ENCODE measurements around the gene MCUB. TPM values are rescaled to one million over a fixed set of nuclear protein-coding genes. Genes with fewer than 3 reads are reported as not detected.

Gene MCUB
- total and polyA plus RNA-seq, 2 donors (not counting 3 experiments of a cell fraction or from before 2014, with no cell fraction given) = 32.5 to 53.8 TPM

DNA sequence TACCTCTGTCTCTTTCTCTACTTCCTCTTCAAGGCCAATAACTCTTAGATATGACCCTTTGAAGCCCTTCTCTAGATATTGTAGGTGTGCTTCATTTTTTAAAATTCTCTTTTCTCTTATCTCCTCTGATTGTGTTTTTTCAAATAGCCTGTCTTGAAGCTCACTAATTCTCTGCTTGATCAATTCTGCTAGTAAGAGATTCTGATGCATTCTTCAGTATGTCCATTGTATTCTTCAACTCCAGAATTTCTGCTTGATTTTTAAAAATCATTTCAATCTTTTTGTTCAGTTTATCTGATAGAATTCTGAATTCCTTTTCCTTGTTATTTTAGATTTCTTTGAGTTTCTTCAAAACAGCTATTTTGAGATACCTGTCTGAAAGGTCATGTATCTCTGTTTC, 47.9 kb downstream of the MCUB start:
- no peak overlapping the region for H3K4me2 ChIP-seq (ENCODE audit: insufficient read depth, low read length)
- ChIA-PET POLR2A (no interaction called here), CTCF (no interaction called here)
- BruUV-seq (replicated peaks) = no TSS peak
- no peaks in the 10 kb centered on the region for H4K20me1 ChIP-seq (replicated peaks; ENCODE audit: control insufficient read depth, extremely low read depth, insufficient read depth, low read length)
- no peak overlapping the region for H3K27ac ChIP-seq (ENCODE audit: insufficient read depth, low read depth, low read length)
- H3K9ac ChIP-seq (replicated peaks; ENCODE audit: extremely low read depth, insufficient read depth, low read length) = no peak overlapping the region
- DNase-seq (ENCODE audit: low read depth, low spot score) = no peak
- no peaks in the 10 kb centered on the region for H3K36me3 ChIP-seq (ENCODE audit: control insufficient read depth in 2 of 2, extremely low read depth in 1 of 2, insufficient read depth in 2 of 2, low read length in 2 of 2)
- H3K79me2 ChIP-seq (ENCODE audit: control insufficient read depth, insufficient read depth, low read length) = no peaks in the 10 kb centered on the region
- no peaks in the 10 kb centered on the region for H3K27me3 ChIP-seq (ENCODE audit: control insufficient read depth in 2 of 2, insufficient read depth in 2 of 2, low read length in 2 of 2)
- dilution Hi-C loops (cut with MboI; ENCODE audit: extremely low pct_ligation_motif_present, low sequenced_read_pairs) = no loop called here
- H3K9me3 ChIP-seq (replicated peaks; ENCODE audit: control insufficient read depth, insufficient read depth, low read length) = no peaks in the 10 kb centered on the region
- intact Hi-C loops (cut with micrococcal nuclease) = no loop called here
- TF ChIP-seq FOS (IDR thresholded peaks at IDR 0.05; ENCODE audit: borderline replicate concordance, insufficient read depth, low read length) (no peak), POLR2AphosphoS5 (IDR thresholded peaks at IDR 0.05; ENCODE audit: insufficient read depth, low read depth, low read length) (no peak), POLR2A (IDR thresholded peaks at IDR 0.05; ENCODE audit: low read depth, low read length) (no peak), MYC (IDR thresholded peaks at IDR 0.05; ENCODE audit: low read depth, low read length) (no peak), JUN (IDR thresholded peaks at IDR 0.05; ENCODE audit: borderline replicate concordance, insufficient read depth, insufficient read length, low read depth) (no peak), EZH2 (IDR thresholded peaks at IDR 0.05; ENCODE audit: borderline replicate concordance, low read depth, low read length, severe bottlenecking) (no peak), GATA2 (IDR thresholded peaks at IDR 0.05; ENCODE audit: insufficient read depth, insufficient read length, low read depth, low read length) (no peak)
- TF ChIP-seq, protein P1, sequence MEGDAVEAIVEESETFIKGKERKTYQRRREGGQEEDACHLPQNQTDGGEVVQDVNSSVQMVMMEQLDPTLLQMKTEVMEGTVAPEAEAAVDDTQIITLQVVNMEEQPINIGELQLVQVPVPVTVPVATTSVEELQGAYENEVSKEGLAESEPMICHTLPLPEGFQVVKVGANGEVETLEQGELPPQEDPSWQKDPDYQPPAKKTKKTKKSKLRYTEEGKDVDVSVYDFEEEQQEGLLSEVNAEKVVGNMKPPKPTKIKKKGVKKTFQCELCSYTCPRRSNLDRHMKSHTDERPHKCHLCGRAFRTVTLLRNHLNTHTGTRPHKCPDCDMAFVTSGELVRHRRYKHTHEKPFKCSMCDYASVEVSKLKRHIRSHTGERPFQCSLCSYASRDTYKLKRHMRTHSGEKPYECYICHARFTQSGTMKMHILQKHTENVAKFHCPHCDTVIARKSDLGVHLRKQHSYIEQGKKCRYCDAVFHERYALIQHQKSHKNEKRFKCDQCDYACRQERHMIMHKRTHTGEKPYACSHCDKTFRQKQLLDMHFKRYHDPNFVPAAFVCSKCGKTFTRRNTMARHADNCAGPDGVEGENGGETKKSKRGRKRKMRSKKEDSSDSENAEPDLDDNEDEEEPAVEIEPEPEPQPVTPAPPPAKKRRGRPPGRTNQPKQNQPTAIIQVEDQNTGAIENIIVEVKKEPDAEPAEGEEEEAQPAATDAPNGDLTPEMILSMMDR (IDR thresholded peaks at IDR 0.05; ENCODE audit: extremely low read depth in 1 of 2, insufficient read depth in 1 of 2, low read depth in 1 of 2, low read length in 2 of 2) = no peak
- TF ChIP-seq, protein P2, sequence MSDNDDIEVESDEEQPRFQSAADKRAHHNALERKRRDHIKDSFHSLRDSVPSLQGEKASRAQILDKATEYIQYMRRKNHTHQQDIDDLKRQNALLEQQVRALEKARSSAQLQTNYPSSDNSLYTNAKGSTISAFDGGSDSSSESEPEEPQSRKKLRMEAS (IDR thresholded peaks at IDR 0.05; ENCODE audit: insufficient read depth, insufficient read length) = no peak
- no peak for FAIRE-seq
- H3K9me1 ChIP-seq (replicated peaks; ENCODE audit: control insufficient read depth, extremely low read depth, insufficient read depth, low read length) = no peaks in the 10 kb centered on the region
- H3K4me1 ChIP-seq (ENCODE audit: control insufficient read depth, extremely low read depth, insufficient read depth, low read length) = peaks cover 4% of the 10 kb centered on the region
- H2AFZ ChIP-seq (ENCODE audit: low read depth, low read length) = no peak overlapping the region
- H3K4me3 ChIP-seq (replicated peaks in 1 of 3; ENCODE audit: insufficient read depth in 1 of 3, low read depth in 1 of 3, low read length in 3 of 3) = no peak overlapping the region

Measured in endothelial cell of umbilical vein (primary cell).